Keratinocyte (primary cell): ENCODE measurements around the gene CTIF.

Experiments
- CTCF ChIP-seq, 3 experiments: IDR thresholded peaks in 1 of 3; conservative IDR thresholded peaks in 1 of 3; optimal IDR thresholded peaks in 1 of 3; 2 replicates in 2 of 3; 3 replicates in 1 of 3; pipeline versions ENCODE3 to v1.5.1; 2011; ENCODE audit warnings: low read length in 3 of 3, mild to moderate bottlenecking in 3 of 3, moderate library complexity in 2 of 3, control low read depth in 1 of 3, inconsistent platforms in 1 of 3; ENCODE audit not compliant: insufficient read depth in 2 of 3; ENCODE audit errors: extremely low read depth in 1 of 3
- EZH2 ChIP-seq: IDR thresholded peaks from one replicate; pipeline ENCODE4 v1.6.1; 2012; ENCODE audit warnings: inconsistent platforms, mild to moderate bottlenecking, low read length, moderate library complexity

- TF ChIP-seq CTCF (optimal IDR thresholded peaks at IDR 0.05 in 1 of 3, IDR thresholded peaks at IDR 0.05 in 1 of 3, conservative IDR thresholded peaks at IDR 0.05 in 1 of 3; ENCODE audit: extremely low read depth in 1 of 3, insufficient read depth in 2 of 3, low read length in 3 of 3) (no peak), EZH2 (no peak)
These were observed 290.0 kb downstream of the CTIF start for GRCh38 chr18:48828691-48829442.
